Fibroblast of skin of left biceps (primary cell): ENCODE measurements around the gene ST3GAL2.
"Not testable (repeated sequence)": the region's sequence is repeated elsewhere in the genome, so short reads cannot be mapped to it uniquely, and the experiment has no call there.

ENCODE experiments used
- DNase-seq, 2 experiments: peaks; one replicate each; pipeline ENCODE4 v3.0.0-alpha.2; 2013; ENCODE audit warnings: low read depth in 2 of 2

ST3GAL2 gene

DNA sequence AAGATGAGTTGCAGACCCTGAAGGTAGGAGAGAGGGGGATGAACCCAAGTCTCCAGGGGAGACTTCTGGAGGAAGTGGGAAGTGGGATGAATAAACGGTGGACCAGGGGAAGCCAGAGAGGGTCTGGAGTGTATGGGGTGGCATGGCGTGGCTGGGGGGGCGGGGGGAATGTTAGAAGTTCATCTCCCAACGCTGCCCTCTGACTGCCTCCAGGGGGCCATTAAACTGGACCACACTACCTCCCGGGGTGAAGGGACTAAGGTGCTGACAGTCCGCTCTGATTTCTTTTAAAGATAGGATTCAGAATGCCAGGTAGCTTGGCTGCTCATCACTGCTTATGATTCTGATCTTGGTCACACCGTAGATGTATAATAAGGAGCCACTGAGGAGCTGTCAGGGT, 21.2 kb downstream of the ST3GAL2 start:
- no peak for DNase-seq

DNA sequence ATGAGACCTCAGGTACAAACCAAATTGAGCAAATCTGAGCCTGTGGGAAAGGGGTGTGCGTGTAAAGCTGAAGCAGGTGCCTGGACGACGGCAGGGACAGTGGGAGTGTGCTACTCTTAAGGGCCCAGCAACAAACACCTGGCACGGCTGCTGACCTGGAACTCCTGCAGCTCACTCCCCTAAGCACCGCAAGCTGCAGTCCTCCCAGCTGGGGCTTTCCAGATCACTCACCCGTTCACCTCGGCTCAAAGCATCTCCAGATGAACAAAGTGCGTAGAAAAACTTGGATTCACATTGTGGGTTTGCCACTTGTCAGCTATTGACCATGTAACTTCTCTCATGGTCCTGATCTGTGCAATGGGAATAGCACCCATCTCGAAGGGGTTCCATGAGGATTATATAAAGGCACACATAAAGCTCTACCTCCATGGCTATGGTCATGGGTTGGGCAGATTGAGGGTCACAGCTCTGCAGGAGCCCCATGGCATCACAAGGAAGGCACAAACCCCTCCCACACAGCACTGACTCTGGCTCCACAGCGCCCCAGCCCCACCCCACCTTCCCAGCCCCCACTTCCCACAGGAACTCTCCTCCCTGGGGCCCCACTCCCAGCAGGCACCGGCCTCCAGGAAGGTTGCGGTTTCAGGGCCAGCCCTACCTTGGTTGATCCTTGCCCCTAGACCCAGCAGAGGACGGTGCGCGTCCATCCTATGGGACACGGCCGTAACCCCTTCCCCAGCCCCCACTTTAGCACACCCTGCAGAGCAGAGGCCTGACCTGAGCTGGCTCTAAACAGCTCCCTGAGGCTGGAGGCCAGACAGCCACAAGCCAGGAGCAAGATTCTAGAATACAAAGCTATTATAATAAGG, 21.9 kb downstream of the ST3GAL2 start:
- DNase-seq = no peak

GRCh38 chr16:70413572-70413971, 25.3 kb downstream of the ST3GAL2 start:
- not testable (repeated sequence) for DNase-seq

DNA sequence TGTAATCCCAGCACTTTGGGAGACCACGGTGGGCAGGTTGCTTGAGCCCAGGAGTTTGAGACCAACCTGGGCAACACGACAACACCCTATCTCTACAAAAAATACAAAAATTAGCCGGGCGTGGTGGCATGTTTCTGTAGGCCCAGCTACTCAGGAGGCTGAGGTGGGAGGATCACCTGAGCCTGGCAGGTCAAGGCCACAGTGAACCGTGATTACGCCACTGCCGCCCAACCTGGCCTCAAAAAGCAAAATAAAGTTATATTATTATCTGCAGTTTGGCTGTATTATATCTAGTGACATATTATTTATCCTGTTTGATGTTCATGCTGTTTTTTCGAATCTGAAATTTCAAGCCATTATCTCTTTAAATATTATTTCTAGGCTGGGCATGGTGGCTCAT, 26.5 kb downstream of the ST3GAL2 start:
- DNase-seq = no peak

GRCh38 chr16:70410734-70411133, 28.2 kb downstream of the ST3GAL2 start:
- no peak for DNase-seq

GRCh38 chr16:70407811-70408274, 31.1 kb downstream of the ST3GAL2 start:
- no peak for DNase-seq

- not testable (repeated sequence) for DNase-seq
Observed at GRCh38 chr16:70406104-70406503, 32.8 kb downstream of the ST3GAL2 start.

DNA sequence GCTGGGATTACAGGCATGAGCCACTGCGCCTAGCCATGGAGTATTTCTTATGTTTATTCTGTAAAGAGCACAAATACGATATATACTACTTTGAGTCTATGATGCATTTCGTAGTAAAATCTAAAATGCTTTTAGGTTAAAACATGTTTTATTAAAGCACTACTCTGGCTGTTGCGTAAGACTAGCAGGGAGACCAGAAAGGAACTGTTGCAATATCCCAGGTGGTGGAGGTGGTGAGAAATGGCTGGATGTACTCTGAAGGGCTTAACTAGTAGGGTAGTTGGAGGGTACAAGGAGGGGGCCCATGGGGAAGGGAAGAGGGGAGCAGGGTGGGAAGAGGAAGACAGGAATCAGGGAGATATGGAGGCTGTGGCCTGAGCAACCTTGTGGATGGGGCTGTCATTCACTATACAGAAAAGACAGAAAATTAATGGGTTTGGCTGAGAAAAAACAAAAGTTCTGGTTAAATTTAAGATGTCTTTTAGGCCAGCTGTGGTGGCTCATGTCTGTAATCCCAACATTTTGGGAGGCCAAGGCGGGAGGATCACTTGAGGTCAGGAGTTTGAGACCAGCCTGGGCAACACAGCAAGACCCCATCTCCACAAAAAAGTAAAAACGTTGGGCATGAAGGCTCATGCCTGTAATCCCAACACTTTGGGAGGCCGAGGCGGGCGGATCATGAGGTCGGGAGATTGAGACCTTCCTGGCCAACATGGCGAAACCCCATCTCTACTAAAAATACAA, 35.8 kb downstream of the ST3GAL2 start:
- DNase-seq = no peak

GRCh38 chr16:70399951-70400350, 38.9 kb downstream of the ST3GAL2 start:
- DNase-seq = no peak

DNA sequence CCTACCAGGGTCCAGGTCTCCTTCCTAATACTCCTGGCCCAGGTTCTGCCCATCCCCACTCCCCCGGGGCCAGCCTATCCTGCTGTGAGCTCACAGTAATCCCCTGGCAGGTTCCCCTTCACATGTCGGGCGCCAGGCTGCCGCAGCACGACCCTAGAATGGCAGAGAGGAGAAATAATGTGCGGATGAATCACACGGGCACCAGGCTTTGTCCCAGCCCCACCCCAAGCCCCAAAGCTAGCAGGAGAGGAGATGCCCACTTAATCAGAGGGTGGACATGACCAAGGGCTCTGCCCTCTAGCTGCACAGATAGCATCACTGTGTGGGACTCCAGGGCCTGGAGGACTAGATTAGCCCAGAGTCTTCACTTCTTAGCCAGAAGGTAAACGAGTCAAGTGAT, 39.5 kb downstream of the ST3GAL2 start:
- no peak for DNase-seq

DNA sequence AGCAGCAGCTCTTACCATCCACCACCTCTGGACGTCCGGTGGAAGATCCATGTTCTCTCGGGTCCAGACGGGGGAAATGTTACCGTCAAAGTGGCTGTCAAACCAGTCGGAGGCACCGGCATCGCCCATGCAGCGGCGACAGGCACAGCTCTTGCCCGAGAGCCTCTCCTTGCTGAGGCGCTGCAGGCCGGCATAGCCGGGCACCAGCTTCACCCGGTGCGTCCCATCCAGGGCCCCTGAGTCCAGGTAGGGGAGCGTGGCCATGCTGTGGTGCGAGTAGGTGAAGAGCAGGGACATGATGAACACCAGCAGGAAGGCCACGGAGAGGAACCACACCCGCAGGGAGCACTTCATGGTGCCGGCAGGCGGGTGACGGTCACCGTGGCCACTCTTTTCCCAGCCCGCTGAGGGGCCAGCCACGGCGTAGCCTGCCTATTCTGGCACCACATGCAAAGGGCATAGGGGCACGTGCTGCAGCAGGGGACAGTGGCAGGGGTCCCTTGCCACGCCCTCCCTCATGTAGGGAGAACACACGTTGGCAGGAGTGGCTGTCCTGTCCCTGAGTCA, 40.6 kb downstream of the ST3GAL2 start:
- no peak for DNase-seq

GRCh38 chr16:70396246-70396904, 42.5 kb downstream of the ST3GAL2 start:
- DNase-seq = no peak

DNA sequence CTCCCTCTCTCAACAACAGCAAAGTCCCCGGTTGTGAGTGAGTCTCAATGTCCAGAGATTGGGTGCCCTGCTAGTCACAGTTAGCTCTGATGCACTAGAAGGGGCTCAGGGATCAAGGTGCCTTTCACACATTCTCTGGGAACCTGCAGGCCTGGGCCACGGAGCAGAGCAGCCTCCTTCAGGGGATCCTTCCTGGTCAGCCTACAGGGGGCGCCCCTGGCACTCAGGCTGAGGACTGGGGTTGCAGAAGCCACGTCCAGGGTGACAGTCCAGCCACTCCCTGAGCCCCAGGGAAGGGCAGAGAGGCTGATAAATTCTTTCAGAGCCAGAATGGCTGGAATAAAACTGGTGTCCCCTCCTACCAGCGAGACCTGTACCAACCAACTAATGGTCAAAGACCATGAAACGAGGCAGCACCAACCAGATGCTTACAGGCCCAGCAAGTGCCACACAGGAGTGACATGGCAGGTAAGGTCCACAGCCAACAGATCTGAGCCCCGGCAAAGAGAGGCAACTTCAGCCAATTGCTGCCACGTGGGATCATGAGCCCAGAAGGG, 43.5 kb downstream of the ST3GAL2 start:
- DNase-seq = no peak

DNA sequence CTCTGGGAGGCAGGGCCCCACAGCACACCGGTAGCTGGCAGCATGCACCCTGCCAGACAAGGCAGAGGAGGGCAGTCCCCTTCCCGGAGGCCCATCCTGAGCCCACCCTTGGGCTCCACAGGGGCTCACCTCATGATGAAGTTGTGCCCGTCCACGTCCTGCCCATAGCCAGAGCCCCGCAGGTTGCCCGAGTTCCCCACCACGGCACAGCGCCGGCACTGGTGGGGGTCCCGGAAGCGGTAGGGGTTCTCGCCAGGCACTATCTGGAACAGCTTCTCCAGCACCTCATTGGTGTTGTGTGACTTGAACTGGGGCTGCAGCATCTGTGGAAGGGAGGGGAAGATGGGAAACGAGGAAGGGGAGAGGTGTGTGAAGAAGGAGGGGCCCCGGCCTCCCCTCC, 44.0 kb downstream of the ST3GAL2 start:
- no peak for DNase-seq

- no peak for DNase-seq
Observed at GRCh38 chr16:70393662-70394061, 45.2 kb downstream of the ST3GAL2 start.

- no peak for DNase-seq
Observed at GRCh38 chr16:70392606-70393005, 46.3 kb downstream of the ST3GAL2 start.

DNA sequence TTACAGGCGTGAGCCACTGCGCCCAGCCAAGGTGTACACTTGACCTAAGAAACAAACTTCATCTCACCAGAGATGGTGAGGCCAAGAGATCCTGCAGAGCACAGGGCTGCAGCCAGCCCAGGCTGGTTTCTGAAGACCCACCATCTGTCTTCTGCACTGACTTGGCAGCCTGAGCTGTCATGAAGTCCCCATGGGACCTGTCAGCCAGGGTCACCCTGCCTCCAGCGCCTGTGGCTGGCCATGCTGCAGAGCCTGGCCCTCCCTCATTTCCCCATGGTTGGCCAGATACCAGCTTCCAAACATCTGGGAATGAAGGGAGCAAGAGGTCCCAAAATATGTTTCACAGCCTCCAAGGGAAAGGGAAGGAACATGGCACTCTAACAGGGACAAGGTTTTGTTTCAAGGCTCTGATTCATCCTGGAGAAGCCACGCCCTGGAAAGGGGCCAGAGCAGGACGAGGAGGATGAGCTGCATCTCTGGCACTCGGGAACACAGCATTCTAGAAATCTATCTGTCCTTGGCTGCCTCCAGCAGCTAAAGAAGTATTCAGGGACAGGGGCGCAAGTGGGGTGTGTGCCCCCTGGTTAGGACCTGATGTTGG, 46.9 kb downstream of the ST3GAL2 start:
- no peak for DNase-seq

DNA sequence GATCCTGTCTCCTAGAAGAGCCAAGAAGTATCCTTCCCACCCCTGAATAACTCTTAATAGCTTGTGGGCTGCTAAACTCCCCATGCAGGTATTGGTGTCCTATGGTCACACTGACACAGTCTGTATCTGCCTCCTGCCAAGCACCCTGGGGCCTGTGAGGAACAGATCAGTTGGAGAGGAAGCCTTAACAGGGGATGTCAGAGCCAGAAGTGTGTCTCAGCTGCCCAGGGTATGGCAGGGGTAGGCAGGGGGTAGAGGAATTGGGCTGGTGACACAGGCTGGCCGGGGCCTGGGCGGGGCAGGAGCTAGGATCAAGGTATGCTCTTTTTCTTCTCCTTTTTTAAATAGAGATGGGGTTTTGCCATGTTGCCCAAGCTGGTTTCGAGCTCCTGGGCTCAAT, 47.5 kb downstream of the ST3GAL2 start:
- no peak for DNase-seq

DNA sequence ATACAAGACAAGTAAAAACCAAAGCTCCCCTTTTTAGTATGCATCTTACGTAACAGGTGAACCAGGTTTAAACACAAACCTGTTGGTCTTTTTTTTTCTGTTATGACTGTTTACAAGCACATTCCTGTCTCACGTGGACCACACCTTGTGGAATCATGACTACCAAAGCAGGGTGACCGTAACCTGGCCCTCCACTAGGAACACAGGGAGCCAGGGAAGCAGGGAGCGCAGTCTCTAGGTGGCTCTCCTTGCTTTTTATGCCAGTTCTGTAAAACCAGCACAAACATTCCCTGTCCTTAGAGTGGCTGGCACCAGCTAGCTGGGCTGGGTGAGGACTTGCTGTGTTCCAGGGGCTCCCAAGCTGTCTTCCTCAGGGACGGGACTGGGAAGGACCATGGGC, 48.1 kb downstream of the ST3GAL2 start:
- no peak for DNase-seq

DNA sequence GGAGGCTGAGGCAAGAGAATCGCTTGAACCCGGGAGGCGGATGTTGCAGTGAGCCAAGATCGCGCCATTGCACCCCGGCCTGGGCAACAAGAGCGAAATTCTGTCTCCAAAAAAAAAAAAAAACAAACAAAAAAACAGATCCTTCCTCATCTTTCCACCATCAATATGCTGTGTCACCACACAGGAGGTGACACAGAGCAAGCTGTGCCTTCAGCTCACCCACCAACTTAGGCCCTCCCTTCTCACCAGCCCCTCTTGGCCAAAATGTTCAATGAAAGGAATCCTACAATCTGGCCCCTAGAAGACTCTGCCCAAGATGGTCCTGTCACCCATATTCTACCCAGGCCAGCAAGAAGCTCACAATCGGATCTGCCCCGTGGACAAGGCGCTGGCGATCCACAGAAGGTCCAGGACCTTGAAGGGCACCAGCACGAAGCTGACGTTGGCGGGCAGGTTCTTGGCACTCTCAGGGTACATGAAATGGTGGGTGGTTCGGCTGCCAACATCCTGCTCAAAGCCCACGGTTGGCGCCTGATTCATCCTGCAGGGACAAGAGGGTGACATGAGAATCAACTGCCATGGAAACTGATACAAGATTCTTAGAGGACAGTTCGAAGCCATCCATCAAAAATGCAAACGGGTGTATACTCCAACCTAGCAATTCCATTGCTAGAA, 50.8 kb downstream of the ST3GAL2 start:
- no peak for DNase-seq
